Mesangial cell (primary cell): ENCODE data around the gene DPH1. TPM values are rescaled to one million over a fixed set of nuclear protein-coding genes. Genes with fewer than 3 reads are reported as not detected.

ENCODE experiments used
- total RNA-seq: library from RNA; depleted of rRNA; stranded (reverse); fragments of >200 nt; gene quantifications from 2 replicates; pipeline ENCODE4 v1.2.3, GENCODE V29; 2015

Gene DPH1
- total RNA-seq, result 27.9 and 45.4 TPM in 2 replicates

GRCh38 chr17:2029911-2030778, at the start of gene DPH1:
DPH1 (plus strand) TSS chr17:2030153; CDS start chr17:2030170, 17 bp downstream.

GRCh38 chr17:2025220-2025621, 4.7 kb upstream of the DPH1 start, which contains the start of gene RTN4RL1:
RTN4RL1 (minus strand) TSS chr17:2025334; CDS start chr17:2024865, 469 bp downstream.

GRCh38 chr17:2041561-2042389, 11.8 kb downstream of the DPH1 start, which contains the start of gene OVCA2:
OVCA2 (plus strand) TSS chr17:2042022; CDS start chr17:2042048, 26 bp downstream.

GRCh38 chr17:2054512-2055291, 24.7 kb downstream of the DPH1 start, which contains the start of gene HIC1:
HIC1 (plus strand) TSS chr17:2055103; CDS start chr17:2056691, 1,588 bp downstream.

Other genes starting within 250 kb of the DPH1 start
- gene SMYD4, start 200.3 kb upstream of the DPH1 start, total RNA-seq, result 6.3 and 6.5 TPM in 2 replicates
- gene RPA1, start 200.1 kb upstream of the DPH1 start, total RNA-seq, result 21.7 and 41.1 TPM in 2 replicates
- gene RTN4RL1, start 4.8 kb upstream of the DPH1 start, total RNA-seq, result 0.13 TPM in 1 of 2 replicates, not detected in the other
- gene OVCA2, start 11.9 kb downstream of the DPH1 start, total RNA-seq, result 63.2 and 77.5 TPM in 2 replicates
- 17.3 and 22.1 TPM in 2 replicates for gene HIC1, start 24.9 kb downstream of the DPH1 start, total RNA-seq